Measurements from ENCODE around the gene RAET1G.
"Not testable (repeated sequence)": the region's sequence is repeated elsewhere in the genome, so short reads cannot be mapped to it uniquely, and the experiment has no call there.

The RAET1G gene

DNA sequence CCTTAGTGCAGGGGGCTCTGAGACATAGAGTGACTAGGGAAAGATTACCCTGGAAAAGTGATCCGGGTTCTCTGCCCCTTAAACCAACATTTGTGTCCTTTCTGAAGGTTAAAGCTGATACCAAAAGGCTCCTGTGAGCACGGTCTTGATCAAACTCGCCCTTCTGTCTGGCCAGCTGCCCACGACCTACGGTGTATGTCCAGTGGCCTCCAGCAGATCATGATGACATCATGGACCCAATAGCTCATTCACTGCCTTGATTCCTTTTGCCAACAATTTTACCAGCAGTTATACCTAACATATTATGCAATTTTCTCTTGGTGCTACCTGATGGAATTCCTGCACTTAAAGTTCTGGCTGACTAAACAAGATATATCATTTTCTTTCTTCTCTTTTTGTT is 25.7 kb upstream of the RAET1G start:
- Histone ChIP-seq H3K27ac (ENCODE audit: low read depth, low read length) (no peak overlapping the region), H3K4me3 (ENCODE audit: low read length) (no peak overlapping the region), H3K27me3 (ENCODE audit: control insufficient read depth, insufficient read depth, low read length) (peaks cover 14% of the 10 kb centered on the region), H3K4me1 (ENCODE audit: control insufficient read depth, insufficient read depth, low read length) (no peaks in the 10 kb centered on the region), H3K9ac (ENCODE audit: low read length) (no peak overlapping the region), H3K36me3 (ENCODE audit: control insufficient read depth, insufficient read depth, low read length) (no peaks in the 10 kb centered on the region)

DNA sequence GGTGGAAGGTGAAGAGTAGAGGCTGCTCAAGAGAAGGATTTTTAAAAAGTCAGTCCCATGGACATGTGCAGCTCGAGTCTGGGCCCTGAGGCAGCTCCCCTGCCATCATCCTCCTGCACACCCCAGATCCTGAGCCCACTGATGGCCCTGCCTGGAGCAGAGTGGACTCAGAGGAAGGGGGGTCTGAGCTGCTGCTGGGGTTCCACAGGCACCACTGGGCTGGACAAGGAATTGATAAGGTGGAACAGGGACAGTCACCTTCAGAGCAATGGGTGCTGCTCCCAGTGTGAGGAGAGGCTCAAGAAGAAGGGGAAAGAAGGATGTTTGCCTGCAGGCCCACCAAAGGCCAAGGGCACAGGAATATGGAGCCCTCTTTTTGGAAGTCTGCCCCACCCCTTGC is 25.1 kb upstream of the RAET1G start:
- Histone ChIP-seq H3K27ac (ENCODE audit: low read depth, low read length) (no peak overlapping the region), H3K9ac (ENCODE audit: low read length) (no peak overlapping the region), H3K36me3 (ENCODE audit: control insufficient read depth, insufficient read depth, low read length) (no peaks in the 10 kb centered on the region), H3K27me3 (ENCODE audit: control insufficient read depth, insufficient read depth, low read length) (peaks cover 14% of the 10 kb centered on the region), H3K4me3 (ENCODE audit: low read length) (no peak overlapping the region), H3K4me1 (ENCODE audit: control insufficient read depth, insufficient read depth, low read length) (no peaks in the 10 kb centered on the region)

DNA sequence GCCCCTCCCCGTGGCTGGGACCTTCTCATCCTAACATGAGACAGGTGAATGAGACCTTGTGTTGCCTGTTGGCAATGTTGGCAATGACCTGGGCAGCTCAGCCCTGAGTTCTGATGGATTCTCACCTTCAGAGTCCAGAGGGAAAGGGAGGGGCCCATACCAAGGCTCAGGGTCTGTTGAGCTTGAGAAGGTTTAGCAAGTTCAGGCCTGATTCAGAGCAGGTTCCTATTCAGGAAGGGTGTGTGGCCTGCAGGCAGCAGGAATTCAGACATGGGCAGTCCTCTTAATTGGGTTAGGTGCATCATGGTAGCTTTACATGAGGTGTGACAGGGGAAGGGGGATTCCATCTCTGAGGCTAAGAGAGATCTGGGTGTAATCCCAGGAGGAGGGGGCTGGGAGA is 24.6 kb upstream of the RAET1G start:
- peaks cover 15% of the 10 kb centered on the region for H3K27me3 ChIP-seq (ENCODE audit: control insufficient read depth, insufficient read depth, low read length)

DNA sequence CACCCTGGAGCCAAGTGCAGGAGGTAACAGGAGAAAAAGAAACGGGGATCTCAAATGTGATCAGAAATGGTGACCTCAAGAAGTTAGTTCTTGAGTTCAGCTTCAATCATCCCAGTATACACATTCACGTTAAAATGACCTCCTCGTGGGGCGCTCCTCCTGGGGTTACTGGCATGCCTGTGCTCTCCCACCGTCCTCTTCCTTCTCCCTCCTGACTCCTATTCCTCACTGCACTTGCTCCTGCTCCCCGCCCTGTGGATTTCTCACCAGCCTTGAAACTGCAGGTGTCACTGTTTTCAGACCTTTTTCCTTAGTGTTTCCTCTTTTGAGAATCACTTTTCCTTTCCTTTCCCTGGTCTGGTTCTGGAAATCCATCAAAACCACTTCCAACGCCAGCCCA is 23.7 kb upstream of the RAET1G start:
- not testable (repeated sequence) for H3K4me3 ChIP-seq (ENCODE audit: low read length); H3K36me3 ChIP-seq (ENCODE audit: control insufficient read depth, insufficient read depth, low read length); H3K4me1 ChIP-seq (ENCODE audit: control insufficient read depth, insufficient read depth, low read length); H3K27ac ChIP-seq (ENCODE audit: low read depth, low read length); H3K9ac ChIP-seq (ENCODE audit: low read length)
- peaks cover 22% of the 10 kb centered on the region for H3K27me3 ChIP-seq (ENCODE audit: control insufficient read depth, insufficient read depth, low read length)

More for the DNA sequence above, 24.6 kb upstream of the RAET1G start:
- H3K36me3 ChIP-seq (ENCODE audit: control insufficient read depth, insufficient read depth, low read length); H3K4me3 ChIP-seq (ENCODE audit: low read length); H3K9ac ChIP-seq (ENCODE audit: low read length); H3K4me1 ChIP-seq (ENCODE audit: control insufficient read depth, insufficient read depth, low read length); H3K27ac ChIP-seq (ENCODE audit: low read depth, low read length): not testable (repeated sequence)

DNA sequence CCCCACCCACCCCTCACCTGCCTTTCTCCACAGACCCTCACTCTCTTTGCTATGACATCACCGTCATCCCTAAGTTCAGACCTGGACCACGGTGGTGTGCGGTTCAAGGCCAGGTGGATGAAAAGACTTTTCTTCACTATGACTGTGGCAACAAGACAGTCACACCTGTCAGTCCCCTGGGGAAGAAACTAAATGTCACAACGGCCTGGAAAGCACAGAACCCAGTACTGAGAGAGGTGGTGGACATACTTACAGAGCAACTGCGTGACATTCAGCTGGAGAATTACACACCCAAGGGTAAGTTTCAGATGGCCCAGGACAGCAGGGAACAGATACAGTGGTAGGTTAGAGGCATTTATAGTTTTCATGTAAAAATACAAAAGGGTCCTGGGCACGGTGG is 22.4 kb upstream of the RAET1G start:
- peaks cover 27% of the 10 kb centered on the region for H3K27me3 ChIP-seq (ENCODE audit: control insufficient read depth, insufficient read depth, low read length)
- not testable (repeated sequence) for H3K4me3 ChIP-seq (ENCODE audit: low read length)

DNA sequence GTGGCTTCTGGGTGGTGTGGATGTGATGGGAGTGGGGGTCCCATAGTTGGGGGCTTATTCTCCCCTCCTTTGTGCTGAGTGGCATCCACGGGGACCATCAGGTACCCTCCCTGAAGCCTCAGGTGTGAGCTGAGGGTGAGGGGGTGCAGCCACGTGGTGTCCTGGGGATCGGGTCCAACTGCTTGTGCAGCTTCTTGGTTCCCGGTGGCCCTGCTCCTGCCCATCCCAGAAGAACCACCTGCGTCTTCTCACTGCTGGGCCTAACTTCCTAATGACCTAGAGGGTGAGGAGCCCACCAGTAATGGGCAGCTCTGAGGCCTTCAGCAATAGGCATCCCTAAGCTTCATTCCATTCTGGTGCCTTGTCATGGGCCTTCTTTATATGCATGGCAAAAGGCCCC is 20.4 kb upstream of the RAET1G start:
- H3K36me3 ChIP-seq (ENCODE audit: control insufficient read depth, insufficient read depth, low read length); H3K9ac ChIP-seq (ENCODE audit: low read length); H3K4me1 ChIP-seq (ENCODE audit: control insufficient read depth, insufficient read depth, low read length); H3K4me3 ChIP-seq (ENCODE audit: low read length); H3K27ac ChIP-seq (ENCODE audit: low read depth, low read length): not testable (repeated sequence)
- H3K27me3 ChIP-seq (ENCODE audit: control insufficient read depth, insufficient read depth, low read length): peaks cover 43% of the 10 kb centered on the region

More for the DNA sequence above, 22.4 kb upstream of the RAET1G start:
- H3K36me3 ChIP-seq (ENCODE audit: control insufficient read depth, insufficient read depth, low read length); H3K9ac ChIP-seq (ENCODE audit: low read length); H3K4me1 ChIP-seq (ENCODE audit: control insufficient read depth, insufficient read depth, low read length); H3K27ac ChIP-seq (ENCODE audit: low read depth, low read length): not testable (repeated sequence)

DNA sequence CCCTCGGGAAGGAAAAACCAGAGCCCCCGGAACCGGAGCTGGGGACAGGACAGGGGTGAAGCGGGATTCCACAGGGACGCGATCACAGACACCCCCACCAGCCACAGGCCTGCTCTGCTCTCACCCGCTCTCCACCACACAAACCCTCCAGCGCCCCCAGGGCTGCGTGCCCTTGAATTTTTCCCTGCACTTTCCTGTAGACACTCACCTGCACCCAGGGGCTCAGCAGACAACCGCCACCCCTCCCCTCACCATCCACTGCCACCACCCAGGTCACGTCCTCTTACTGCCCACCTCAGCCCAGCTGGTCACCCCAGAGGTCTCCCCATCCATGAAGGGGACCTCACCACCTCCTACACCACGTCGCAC is 19.5 kb upstream of the RAET1G start:
- Histone ChIP-seq H3K27me3 (ENCODE audit: control insufficient read depth, insufficient read depth, low read length) (peaks cover 41% of the 10 kb centered on the region), H3K4me1 (ENCODE audit: control insufficient read depth, insufficient read depth, low read length) (peaks cover 7% of the 10 kb centered on the region), H3K9ac (ENCODE audit: low read length) (no peak overlapping the region), H3K36me3 (ENCODE audit: control insufficient read depth, insufficient read depth, low read length) (no peaks in the 10 kb centered on the region), H3K4me3 (ENCODE audit: low read length) (peak overlapping the region; percentile 70), H3K27ac (ENCODE audit: low read depth, low read length) (no peak overlapping the region)

DNA sequence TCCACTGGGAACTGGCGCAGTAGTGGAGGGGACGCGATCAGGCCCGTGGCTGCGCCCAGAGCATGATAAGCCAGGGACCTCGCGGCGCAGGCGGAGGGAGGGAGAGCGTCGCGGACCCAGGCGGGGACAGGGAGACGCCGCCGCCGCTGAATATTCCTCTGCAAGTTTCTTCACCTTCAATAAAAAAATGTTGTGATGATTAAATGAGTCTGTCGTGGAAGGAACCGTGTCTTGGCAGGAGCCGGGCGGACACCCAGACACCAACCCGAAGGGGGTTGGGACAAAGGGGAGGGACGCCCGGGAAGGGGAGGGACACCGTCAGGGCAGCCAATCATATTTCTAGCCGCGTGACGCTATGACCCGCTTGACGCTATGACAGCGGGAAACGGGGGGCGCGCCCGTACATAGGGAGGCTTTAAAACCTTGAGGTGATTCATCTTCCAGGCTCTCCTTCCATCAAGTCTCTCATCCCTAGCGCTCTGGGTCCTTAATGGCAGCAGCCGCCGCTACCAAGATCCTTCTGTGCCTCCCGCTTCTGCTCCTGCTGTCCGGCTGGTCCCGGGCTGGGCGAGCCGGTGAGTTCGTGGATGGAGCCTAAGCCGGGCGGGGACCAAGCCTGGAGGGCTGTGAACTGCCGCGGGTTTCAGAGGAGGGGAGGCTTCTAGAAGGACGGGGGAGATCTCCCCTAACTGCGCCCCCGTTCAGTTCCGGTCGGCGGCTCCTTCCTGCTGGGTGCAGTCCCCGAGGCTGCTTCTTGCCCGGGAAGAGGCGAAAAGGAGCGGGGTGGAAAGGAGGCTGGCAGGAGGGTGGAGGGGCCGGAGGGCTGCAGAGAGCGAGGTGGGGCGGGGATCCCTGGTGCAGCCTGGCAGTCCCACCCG is 18.9 kb upstream of the RAET1G start, which contains the start of gene ULBP2:
ULBP2 (plus strand) TSS at position 432 of the 878 bp plus-strand sequence; CDS start at position 491, 59 bp downstream.
- Histone ChIP-seq H3K4me1 (ENCODE audit: control insufficient read depth, insufficient read depth, low read length) (peaks cover 7% of the 10 kb centered on the region), H3K9ac (ENCODE audit: low read length) (no peak within 1 kb of the TSS)

DNA sequence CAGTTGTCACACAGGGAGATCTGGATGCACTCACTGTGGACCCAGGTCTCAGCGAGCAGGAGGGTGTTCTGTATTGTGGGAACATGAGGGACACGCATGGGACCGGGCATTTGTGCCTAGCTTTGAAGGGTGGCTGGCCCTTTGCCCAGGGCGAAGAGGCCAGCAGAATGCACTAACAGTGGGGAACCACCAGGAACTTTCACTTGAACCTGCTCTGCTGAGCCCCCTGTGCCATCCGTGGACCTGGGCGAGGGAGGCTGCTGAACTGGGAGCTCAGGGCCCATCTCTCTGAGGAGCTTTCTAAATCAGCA is 17.7 kb upstream of the RAET1G start:
- Histone ChIP-seq H3K36me3 (ENCODE audit: control insufficient read depth, insufficient read depth, low read length) (no peaks in the 10 kb centered on the region), H3K4me1 (ENCODE audit: control insufficient read depth, insufficient read depth, low read length) (peaks cover 7% of the 10 kb centered on the region), H3K9ac (ENCODE audit: low read length) (no peak overlapping the region), H3K27ac (ENCODE audit: low read depth, low read length) (no peak overlapping the region), H3K27me3 (ENCODE audit: control insufficient read depth, insufficient read depth, low read length) (peaks cover 50% of the 10 kb centered on the region), H3K4me3 (ENCODE audit: low read length) (no peak overlapping the region)

More for the DNA sequence above, 18.9 kb upstream of the RAET1G start, which contains the start of gene ULBP2:
- Histone ChIP-seq H3K36me3 (ENCODE audit: control insufficient read depth, insufficient read depth, low read length) (no peaks in the 10 kb centered on the region), H3K27me3 (ENCODE audit: control insufficient read depth, insufficient read depth, low read length) (peaks cover 42% of the 10 kb centered on the region), H3K27ac (ENCODE audit: low read depth, low read length) (no peak within 1 kb of the TSS), H3K4me3 (ENCODE audit: low read length) (peak within 1 kb of the TSS; percentile 70)

DNA sequence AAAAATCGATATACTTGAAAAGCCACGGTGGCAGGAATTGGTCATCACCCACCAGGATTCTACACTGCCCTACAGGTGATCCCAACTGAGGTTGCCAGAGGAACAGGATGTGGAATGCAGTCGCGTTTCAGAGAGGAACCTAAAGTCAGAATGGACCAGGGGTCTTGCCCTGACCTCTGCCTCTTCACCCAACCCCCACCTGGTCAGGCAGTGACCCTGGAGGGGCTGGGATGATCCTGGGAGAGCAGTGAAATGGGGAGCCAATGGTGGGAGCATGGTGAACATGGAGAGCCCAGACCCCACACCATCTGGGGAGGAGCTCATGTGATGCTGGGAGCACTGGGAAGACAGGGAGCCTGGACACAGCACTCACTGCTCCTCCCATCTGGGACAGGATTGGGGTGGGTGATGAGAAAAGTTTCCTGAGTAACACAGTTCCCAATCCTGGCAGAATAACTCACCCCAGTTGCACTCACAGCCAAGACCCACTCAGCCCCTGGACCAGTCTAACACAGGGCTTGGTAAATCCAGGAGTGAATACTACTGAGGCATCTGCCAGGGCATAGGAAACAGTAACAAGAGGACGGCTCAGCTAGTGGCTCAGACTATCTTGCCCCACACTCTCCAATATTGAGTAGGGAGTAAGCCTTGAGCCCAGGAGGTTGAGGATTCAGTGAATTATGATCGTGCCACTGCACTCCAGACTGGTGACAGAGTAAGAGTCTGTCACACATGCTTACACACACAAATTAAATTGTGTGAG is 17.2 kb upstream of the RAET1G start:
- H3K9ac ChIP-seq (ENCODE audit: low read length): no peak overlapping the region
- no peak overlapping the region for H3K4me3 ChIP-seq (ENCODE audit: low read length)
- no peaks in the 10 kb centered on the region for H3K36me3 ChIP-seq (ENCODE audit: control insufficient read depth, insufficient read depth, low read length)
- no peak overlapping the region for H3K27ac ChIP-seq (ENCODE audit: low read depth, low read length)
- peaks cover 55% of the 10 kb centered on the region for H3K27me3 ChIP-seq (ENCODE audit: control insufficient read depth, insufficient read depth, low read length)
- peaks cover 7% of the 10 kb centered on the region for H3K4me1 ChIP-seq (ENCODE audit: control insufficient read depth, insufficient read depth, low read length)

DNA sequence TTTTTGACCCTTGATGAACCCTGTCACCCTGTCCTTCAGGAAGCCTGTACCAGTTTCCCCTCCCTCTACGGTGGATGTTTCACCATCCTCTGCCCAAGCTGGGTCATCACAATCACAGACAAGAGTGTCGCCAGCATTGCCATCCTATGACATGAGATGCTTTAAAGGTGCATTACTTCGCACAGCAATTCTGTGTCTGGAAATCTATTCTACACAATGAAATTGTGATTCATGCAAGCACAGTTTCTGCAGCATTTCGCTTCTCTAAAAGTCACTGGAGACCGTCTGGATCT is 16.4 kb upstream of the RAET1G start:
- no peaks in the 10 kb centered on the region for H3K36me3 ChIP-seq (ENCODE audit: control insufficient read depth, insufficient read depth, low read length)
- H3K27ac ChIP-seq (ENCODE audit: low read depth, low read length): no peak overlapping the region
- H3K9ac ChIP-seq (ENCODE audit: low read length): no peak overlapping the region
- H3K4me3 ChIP-seq (ENCODE audit: low read length): no peak overlapping the region
- H3K4me1 ChIP-seq (ENCODE audit: control insufficient read depth, insufficient read depth, low read length): peaks cover 7% of the 10 kb centered on the region
- peaks cover 55% of the 10 kb centered on the region for H3K27me3 ChIP-seq (ENCODE audit: control insufficient read depth, insufficient read depth, low read length)

DNA sequence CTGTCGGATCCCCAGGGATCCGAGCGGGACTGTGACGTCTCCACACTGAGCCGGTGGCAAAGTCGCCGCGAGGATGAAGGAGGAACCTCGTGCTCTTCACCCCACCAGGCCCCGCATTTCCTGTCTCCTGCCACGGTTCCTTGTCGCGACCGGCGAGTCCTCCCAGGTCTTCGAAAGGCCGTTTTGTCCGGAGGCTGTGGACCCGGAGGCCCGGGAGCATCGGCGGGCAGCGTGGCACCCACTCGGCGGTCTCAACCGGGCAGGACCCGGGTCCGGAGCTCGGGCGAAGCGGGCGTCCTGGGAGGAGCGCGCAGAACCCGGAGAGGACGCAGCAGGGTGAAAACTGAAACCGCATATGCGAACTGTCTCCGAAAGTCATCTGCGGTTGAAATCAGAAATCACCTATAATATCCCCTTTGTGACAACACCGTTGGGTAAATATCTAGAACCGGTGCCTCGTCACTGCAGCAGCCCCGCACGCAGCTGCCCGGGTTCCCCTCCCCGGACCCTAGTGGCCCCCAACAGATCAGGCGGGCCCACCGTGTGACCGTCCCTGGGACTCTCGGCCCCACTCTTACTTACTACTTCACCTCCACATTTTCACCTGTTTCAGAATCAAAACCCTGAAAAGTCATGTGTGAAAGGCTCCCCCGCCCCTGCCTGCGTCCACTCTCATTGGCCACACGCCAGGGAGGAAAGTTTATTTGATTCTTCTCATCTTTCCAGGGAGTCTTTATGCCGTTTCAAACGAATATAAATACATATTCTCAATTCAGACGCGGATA is 15.8 kb upstream of the RAET1G start:
- H3K4me3 ChIP-seq (ENCODE audit: low read length): peak overlapping the region; percentile 62
- H3K27me3 ChIP-seq (ENCODE audit: control insufficient read depth, insufficient read depth, low read length): peaks cover 55% of the 10 kb centered on the region
- H3K9ac ChIP-seq (ENCODE audit: low read length): no peak overlapping the region
- H3K36me3 ChIP-seq (ENCODE audit: control insufficient read depth, insufficient read depth, low read length): no peaks in the 10 kb centered on the region
- no peak overlapping the region for H3K27ac ChIP-seq (ENCODE audit: low read depth, low read length)
- H3K4me1 ChIP-seq (ENCODE audit: control insufficient read depth, insufficient read depth, low read length): peaks cover 7% of the 10 kb centered on the region

Measured in rectal smooth muscle tissue (tissue), 1 donor.